Inferior parietal cortex (tissue), 1 donor: ENCODE measurements around the gene RPL36AL.
A peak's percentile ranks its signal among the peaks of the same experiment; 100 is the strongest.
"Not testable (repeated sequence)": the region's sequence is repeated elsewhere in the genome, so short reads cannot be mapped to it uniquely, and the experiment has no call there.

Experiments
- DNase-seq: peaks from one replicate; pipeline ENCODE4 v3.0.0-alpha.2; 2016; ENCODE audit errors: extremely low spot score

RPL36AL gene

DNA sequence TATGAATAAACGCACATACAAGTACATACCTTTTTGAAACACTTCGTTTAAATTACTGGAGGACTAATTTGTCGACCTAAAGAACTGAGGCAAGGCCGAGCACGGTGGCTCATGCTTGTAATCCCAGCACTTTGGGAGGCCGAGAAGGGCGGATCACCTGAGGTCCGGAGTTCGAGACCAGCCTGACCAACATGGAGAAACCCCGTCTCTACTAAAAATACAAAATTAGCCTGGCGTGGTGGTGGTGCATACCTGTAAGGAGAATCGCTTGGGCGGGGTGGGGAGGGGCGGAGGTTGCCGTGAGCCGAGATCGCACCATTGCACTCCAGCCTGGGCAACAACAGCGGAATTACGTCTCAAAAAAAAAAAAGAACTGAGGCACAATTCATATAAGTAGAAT, 1.2 kb downstream of the RPL36AL start:
- DNase-seq, result not testable (repeated sequence)

DNA sequence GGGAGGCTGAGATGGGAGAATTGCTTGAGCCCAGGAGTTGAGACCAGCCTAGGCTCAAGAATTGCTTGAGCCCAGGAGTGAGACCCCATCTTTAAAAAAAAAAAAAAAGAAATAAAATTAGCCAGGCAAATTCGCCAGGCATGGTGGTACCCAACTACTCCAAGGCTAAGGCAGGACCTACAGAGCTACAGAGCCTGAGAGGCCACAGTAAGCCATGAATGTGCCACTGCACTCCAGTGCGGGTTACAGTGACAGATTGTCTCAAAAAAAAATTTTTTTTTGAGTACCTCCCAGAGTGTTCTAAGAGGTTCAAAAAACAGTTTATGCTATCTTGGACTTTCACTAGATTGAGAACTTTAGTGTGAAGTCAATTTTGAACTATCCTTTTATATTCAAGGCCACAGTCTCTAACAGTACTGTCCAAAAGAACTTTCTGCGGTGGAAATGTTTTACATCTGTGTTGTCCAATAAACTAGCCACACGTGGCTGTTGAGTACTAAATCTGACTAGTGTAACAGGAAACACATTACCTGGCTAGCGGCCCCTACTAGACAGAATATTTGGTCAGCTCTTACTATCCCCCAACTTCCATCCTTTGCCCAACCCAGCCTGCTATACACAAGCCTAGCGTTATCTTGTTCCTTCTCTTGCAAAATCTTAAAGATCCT, 2.4 kb downstream of the RPL36AL start:
- DNase-seq, result no peak

DNA sequence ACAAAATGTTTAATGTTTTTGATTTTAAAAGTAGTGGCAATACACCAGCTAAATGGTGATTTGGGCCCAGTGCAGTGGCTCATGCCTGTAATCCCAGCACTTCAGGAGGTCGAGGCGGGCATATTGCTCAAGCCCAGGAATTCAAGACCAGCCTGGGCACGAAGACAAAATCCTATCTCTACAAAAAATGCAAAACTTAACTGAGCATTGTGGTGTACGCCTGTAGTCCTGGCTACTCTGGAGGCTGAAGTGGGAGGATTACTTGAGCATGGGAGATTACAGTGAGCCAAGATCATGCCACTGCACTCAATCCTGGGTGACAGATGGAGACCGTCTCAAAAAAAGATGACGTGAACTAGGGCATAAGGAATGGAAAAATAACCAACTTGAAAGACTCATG, 4.7 kb downstream of the RPL36AL start:
- DNase-seq, result no peak

DNA sequence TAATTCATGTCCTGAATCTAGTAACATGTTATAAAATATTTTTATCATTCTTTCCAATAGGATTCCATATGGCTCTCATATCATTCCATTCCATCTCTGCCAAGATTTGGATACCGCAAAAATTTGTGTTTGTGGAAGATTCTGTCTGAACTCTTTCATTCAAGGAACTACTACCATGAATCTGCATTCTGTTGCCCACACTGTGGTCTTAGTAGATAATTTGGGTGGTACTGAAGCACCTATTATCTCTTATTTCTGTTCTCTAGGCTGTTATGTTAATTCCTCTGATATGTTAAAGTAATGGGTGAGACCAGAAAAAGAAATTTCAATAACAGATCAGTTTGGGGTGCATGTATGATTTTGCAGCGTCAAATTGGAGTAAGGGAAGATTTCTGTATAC, 6.2 kb downstream of the RPL36AL start:
- no peak for DNase-seq

DNA sequence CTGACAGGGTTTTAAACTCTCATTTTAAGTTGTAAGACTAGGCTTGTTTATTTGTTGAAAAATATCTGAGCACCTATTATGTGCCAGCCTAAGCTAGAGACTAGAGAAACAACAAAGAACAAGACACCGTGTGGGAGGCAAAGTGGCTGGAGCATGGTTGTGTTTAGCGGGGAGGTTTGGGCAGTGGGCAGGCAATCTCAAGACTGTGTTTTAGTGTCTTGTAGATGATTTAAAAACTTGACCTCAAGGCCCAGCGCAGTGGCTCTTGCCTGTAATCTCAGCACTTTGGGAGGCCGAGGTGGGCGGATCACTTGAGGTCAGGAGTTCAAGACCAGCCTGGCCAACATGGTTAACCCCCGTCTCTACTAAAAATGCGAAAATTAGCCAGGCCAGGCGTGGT, 7.8 kb downstream of the RPL36AL start:
- DNase-seq, result no peak

DNA sequence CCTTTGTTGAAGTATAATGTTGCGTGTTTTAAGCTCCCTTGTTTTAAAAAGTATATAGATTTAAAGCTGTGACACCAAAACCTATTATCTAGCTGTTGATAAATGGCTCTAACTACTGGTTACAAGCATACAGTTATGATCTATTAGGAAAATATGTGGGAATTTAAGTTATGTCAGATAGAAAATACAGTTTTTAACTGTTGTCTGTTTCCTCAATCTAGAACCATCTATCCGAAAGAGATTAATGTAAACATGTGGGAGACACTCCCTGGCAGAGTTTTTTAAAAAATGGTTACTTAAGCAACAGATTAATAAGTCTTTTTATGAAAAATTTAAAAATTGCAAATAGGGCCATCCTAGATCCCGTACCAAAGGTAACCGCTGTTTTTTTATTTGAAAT, 8.2 kb downstream of the RPL36AL start:
- DNase-seq, result no peak

DNA sequence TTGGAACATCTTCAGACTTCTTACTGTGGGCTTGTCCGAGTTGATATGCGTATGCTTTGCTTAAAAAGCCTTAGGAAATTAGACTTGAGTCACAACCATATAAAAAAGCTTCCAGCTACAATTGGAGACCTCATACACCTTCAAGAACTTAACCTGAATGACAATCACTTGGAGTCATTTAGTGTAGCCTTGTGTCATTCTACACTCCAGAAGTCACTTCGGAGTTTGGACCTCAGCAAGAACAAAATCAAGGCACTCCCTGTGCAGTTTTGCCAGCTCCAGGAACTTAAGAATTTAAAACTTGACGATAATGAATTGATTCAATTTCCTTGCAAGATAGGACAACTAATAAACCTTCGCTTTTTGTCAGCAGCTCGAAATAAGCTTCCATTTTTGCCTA, 12.8 kb downstream of the RPL36AL start:
- DNase-seq, result no peak

DNA sequence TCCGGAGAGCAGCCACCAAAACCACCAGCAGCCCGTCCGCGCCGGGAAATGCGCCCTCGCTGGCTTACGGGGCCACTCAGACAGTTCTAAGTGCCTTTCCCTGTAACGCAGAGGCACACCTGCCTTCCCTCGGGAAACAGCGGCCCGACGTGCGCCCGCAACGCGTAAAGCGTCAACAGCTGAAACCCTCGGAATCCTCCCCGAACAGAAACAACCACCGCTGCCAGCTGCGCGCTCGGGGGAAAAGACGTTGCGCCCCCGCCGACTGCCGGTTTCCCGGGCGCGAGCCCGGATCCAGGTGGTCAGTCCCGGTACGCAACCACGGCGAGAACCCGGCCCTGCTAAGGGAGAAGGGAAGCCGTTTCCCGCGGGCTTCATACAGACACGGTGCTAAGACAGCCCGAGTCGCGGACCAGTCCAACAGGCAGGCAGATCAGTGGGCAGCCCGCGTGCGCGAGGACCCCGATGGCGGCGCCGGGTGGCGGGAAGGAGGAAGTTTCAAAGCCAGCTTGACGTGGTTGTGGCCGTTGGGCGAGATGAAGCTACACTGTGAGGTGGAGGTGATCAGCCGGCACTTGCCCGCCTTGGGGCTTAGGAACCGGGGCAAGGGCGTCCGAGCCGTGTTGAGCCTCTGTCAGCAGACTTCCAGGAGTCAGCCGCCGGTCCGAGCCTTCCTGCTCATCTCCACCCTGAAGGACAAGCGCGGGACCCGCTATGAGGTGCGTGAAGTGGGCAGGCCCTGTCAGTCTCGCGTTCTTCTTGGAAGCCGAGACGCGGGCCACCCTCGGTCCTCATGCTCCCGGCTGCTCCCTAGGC, 21.7 kb downstream of the RPL36AL start, which contains the start of gene LRR1:
Gene LRR1, plus strand, starts transcription at position 456 of the 816 bp plus-strand sequence. Its CDS starts 81 bp downstream, at position 537.
- DNase-seq, result peak; percentile 74

DNA sequence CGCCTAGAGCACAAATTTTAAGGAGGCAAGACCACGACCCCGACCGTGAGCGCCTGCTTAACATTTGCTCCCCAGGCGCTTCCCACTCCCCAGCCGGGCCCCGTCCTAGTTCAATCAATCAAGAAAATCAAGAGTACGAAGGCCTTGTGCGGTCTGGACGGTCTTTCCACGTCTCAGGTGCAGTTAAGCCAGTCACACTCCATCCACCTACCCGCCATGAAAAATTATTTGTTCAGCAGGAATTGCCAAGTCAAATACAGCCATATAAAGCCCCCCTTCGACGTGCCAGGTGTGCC, 22.3 kb downstream of the RPL36AL start:
- DNase-seq, result no peak

DNA sequence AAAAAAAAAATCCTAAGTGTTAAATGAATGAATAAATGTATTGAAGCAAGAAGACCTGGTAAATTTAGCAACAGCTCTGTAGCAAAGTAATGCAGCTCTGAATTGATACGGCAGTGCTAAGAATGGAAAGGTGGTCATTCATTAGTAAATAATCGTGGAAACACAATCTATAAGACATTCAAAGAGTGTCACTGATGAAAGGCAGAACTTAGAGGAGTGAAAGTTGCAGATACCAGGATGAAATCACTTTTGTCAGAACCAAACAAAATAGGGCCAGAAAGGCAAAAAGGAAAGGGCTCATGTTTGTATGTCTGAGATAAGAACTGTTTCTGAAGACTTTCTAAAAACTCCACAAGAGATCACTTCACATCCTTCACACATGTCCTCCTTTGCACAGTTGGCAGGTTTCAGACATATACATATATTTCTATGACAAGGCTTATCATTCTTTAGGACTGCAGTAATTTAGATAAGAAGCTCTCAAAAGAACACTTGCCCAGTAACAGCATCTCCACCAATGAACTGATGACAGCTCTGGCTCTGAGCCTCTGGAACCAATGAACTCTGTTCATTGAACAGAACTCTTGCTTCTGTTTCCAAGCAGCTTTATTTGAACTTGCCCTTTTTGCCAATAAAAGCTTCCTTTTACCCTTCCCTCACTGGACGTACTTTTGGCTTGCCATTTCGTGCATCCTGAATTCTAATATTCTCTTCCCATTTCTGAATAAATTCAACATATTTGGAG, 25.9 kb downstream of the RPL36AL start:
- DNase-seq, result peak; percentile 38

DNA sequence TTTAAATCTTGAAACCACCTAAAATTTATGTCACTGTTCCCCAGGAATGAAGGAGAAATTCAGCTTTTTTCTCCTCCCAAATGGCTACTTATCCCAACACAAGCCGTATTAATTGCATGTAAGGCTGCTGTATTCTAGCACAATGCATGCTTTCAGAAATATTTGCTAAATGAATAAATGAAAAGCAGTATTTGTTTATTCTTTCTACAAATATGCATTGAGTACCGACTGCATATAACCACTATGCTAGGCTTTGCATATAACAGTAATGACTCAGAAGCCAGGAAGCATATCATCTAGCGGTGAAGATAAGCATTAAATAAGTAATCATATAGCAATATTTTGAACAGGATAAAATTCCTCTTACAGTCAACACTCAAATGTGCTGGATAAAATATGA, 27.4 kb downstream of the RPL36AL start:
- DNase-seq, result no peak

DNA sequence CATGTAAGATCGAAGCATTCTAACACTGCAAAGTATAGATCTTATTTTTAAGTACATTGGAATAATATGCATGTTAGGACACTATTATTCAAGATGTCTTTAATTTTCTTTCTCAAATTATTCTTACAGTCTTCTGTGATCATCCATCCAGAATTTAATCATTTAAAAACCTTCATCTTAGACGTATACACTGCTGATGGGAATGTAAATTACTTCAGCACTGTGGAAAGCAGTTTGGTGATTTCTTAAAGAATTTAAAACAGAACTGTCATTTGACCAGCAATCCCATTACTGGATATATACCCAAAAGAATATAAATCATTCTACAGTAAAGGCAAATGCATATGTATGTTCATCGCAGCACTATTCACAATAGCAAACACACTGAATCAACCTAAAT, 31.0 kb downstream of the RPL36AL start:
- DNase-seq, result no peak

DNA sequence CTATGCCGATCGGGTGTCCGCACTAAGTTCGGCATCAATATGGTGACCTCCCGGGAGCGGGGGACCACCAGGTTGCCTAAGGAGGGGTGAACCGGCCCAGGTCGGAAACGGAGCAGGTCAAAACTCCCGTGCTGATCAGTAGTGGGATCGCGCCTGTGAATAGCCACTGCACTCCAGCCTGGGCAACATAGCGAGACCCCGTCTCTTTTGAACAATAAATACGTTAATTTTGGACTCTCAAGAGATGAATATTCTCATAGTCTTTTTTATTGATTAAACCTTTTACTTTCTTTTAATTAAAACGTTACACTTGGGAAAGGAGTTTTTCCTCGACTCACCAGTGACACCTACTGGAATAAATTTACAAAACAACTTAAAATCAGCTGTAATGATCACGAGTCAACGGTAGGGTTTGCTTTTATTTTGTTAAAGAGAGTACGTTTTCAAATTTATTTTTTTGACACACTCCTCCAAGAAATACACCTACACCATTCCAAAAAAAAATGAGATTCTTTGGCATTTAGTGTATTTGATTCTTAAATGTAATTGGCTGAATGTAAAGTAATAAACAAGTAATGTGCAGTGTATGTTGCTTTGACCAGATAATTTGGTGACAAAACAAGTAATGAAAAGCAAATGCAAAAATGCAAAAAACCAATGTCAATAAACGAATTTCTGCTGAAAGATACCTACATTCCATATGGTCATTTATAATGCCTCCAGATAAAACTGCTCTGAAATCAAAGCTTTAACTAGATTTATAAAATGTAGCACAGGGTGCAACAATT, 33.6 kb downstream of the RPL36AL start:
- DNase-seq, result peak; percentile 87

DNA sequence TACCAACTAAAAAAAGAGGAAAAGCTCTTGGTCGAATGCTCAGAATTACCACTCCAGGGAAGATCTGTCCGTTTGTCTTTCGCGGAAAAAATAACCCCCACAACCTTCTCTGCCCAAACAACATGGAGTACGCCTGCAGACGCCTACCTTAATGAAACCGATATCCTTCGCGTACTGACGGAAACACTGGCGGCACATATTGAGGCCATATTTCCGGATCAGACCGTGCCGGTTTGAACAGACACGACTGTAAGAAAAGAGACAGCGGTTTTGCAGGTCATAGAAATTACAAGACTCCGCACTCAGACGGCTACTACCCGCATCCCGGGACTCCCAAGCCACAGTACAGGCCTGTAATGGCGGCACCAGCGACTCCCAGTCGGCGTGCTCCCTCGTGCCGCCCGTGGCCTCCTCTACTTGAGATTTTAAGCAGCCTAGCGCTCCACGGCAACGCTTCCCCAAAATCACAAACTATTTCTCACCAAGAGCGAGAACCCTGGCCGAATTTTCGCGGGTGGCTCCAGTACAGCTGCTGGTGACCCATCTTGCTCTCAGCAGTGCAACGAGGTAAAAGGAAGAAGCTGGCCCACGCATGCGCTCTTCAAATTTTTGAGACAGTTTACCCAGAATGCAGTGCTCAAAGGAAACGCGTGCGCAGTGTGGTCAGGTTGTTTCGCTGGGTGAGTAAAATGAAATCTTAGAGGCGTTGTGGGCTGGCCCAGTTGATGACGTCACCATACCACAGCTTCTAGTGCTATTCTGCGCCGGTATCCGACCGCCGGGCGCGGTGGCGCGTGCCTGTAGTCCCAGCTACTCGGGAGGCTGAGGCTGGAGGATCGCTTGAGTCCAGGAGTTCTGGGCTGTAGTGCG, 34.4 kb downstream of the RPL36AL start, which contains the start of gene RPS29:
Gene RPS29, minus strand, starts transcription at position 578 of the 870 bp plus-strand sequence. Its CDS starts 34 bp downstream, at position 544.
- DNase-seq, result peak; percentile 100

DNA sequence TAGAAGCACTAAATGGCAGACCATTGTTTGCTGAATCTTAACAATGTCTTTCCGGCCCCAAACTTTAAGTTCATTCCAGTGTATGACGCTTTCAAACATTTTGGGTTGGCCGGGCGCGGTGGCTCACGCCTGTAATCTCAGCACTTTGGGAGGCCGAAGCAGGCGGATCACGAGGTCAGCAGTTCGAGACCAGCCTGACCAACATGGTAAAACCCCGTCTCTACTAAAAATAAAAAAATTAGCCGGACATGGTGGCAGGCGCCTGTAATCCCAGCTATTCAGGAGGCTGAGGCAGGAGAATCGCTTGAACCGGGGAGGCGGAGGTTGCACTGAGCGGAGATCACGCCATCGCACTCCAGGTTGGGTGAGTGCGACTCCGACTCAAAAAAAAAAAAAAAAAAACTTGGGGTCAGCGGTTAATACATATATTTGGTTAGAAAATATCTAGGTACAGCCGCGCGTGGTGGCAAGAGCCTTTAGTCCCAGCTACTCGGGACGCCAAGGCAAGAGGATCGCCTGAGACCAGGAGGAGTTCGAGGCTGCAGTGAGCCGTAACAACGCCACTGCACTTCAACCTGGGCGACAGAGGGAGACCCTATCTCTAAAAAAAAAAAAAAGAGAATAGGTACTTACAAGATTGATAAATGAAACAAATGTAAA, 35.3 kb downstream of the RPL36AL start:
- not testable (repeated sequence) for DNase-seq

DNA sequence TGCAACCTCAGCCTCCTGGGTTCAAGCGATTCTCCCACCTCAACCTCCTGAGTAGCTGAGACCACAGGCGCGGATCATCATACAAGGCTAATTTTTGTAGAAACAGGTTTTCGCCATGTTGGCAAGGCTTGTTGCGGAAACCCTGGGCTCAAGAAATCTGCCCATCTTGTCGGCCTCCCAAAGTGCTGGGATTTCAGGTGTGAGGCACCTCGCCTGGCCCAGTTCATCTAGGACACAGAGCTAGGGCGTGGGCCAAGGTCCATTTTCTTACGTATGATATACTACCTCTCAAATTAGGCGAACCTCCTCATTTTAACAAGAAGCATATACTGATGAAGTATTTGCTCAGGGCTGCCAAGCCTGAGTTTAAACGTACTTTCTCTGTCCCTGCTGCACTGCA, 36.4 kb downstream of the RPL36AL start:
- DNase-seq, result no peak

DNA sequence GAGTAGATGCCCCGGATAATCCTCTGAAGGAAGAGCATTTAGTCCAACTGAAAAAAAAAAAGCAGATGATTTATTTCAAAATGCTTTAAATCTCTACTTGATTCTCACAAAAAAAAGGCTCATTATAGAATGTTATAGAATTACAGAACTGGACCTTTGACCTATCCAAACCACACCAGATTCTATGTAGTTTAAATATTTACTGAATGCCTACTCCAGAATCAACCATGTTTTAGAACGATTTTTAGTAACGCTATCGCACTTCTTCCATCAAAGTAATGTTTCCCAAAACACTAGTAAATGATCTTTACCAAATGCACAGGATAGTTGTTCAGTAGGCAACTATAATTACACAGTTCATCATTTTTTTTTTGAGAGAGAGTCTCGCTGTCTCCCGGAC, 36.8 kb downstream of the RPL36AL start:
- no peak for DNase-seq

DNA sequence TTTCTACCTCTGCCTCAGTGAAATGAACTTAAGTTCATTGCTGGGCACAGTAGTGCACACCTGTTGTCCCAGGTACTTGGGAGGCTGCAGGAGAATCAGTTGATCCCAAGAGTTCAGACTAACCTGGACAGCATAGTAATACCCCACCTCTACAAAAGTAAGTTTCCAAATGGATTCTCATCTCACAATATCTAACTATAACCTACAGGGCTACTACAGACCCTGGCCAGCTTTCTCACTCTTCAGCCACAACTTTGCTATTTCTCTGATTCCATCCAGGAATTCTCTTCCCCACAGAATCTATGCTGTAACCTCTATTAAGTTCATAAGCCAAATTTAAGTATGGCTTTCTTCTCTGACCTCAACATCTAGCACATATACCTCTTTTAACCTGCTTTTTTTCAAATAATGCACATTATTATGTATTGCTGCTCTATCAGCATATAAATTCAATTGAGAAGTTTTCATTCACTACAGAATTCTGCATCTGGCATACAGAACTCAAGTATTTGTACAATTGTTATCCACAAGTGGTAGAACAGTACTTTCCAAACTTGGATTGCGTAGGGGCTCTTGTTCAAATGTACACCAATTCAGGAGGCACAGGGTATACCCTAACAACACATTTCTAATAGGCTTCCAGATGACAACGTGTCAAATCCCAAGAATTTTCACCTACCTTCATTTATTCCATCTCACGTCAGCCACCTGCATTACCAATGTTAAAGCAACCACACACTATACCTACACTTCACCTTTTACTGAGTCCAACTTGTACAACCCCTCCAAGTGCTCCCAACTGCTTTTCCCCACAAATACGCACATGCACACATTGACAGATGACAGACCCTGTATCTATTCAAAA, 38.1 kb downstream of the RPL36AL start:
- DNase-seq, result no peak
